Measurements from ENCODE around the gene OSER1. TPM values are rescaled to one million over a fixed set of nuclear protein-coding genes. Genes with fewer than 3 reads are reported as not detected.

The OSER1 gene
- polyA plus RNA-seq, 1 experiment = 50.2 TPM

GRCh38 chr20:44172572-44172950, 38.0 kb downstream of the OSER1 start:
- Histone ChIP-seq H3K36me3 (ENCODE audit: control insufficient read depth, insufficient read depth, low read length) (0 out of 2 replicates have a peak, but pooled peaks cover 2% of the 10 kb centered on the region), H3K27me3 (ENCODE audit: control insufficient read depth, insufficient read depth, low read length) (no peaks in the 10 kb centered on the region), H3K4me3 (ENCODE audit: low read depth, low read length) (no peak overlapping the region)
- ChIA-PET POLR2A (no interaction called here), CTCF (interaction anchor here (1.1 to 3.1 kb wide), 2 partner anchors 18 to 56 kb away, joined by 3 to 12 read pairs; no protein-coding TSS in a partner anchor)
- no peak for DNase-seq (ENCODE audit: low read depth)
- TF ChIP-seq, protein P1, sequence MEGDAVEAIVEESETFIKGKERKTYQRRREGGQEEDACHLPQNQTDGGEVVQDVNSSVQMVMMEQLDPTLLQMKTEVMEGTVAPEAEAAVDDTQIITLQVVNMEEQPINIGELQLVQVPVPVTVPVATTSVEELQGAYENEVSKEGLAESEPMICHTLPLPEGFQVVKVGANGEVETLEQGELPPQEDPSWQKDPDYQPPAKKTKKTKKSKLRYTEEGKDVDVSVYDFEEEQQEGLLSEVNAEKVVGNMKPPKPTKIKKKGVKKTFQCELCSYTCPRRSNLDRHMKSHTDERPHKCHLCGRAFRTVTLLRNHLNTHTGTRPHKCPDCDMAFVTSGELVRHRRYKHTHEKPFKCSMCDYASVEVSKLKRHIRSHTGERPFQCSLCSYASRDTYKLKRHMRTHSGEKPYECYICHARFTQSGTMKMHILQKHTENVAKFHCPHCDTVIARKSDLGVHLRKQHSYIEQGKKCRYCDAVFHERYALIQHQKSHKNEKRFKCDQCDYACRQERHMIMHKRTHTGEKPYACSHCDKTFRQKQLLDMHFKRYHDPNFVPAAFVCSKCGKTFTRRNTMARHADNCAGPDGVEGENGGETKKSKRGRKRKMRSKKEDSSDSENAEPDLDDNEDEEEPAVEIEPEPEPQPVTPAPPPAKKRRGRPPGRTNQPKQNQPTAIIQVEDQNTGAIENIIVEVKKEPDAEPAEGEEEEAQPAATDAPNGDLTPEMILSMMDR (IDR thresholded peaks at IDR 0.05; ENCODE audit: insufficient read depth, low read depth, low read length) = no peak

GRCh38 chr20:44171775-44172571, 38.6 kb downstream of the OSER1 start:
- ChIA-PET POLR2A (no interaction called here), CTCF (interaction anchor here (1.2 to 3.1 kb wide), 2 partner anchors 19 kb away, joined by 3 to 12 read pairs; no protein-coding TSS in a partner anchor)
- Histone ChIP-seq H3K4me3 (ENCODE audit: low read depth, low read length) (no peak overlapping the region), H3K27me3 (ENCODE audit: control insufficient read depth, insufficient read depth, low read length) (no peaks in the 10 kb centered on the region), H3K36me3 (ENCODE audit: control insufficient read depth, insufficient read depth, low read length) (0 out of 2 replicates have a peak, but pooled peaks cover 2% of the 10 kb centered on the region)
- TF ChIP-seq, protein P1 (IDR thresholded peaks at IDR 0.05; ENCODE audit: insufficient read depth, low read depth, low read length) = no peak
- no peak for DNase-seq (ENCODE audit: low read depth)

DNA sequence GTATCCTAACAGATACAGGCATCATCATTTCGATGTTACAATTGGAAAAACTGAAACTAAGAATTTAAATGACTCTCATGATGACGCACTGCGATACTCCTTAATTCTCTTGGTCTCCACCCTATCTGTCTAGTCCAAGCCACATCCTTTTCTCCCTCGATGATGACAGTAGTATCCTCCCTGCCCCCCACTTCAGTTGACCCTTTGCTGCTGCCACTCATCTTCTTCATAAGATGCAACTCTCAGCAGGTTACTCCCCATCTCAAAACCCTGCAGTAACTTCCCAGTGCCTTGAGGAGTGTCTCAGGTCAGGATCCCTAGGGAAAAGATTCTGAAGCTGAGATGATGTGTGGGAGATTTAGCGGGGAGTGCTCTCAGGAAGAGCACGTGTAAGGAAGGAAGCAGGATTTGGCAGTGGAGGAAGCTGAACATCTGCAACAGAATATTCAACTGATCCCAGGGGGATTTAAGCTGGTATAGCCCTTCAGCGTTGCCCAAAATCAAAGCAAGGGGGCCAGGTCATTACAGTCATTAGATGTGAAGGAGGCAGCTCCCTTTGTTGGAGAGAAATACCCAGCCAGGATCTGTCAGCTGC, 39.7 kb downstream of the OSER1 start:
- ChIA-PET POLR2A (no interaction called here), CTCF (interaction anchor here (1.2 to 3.1 kb wide), 2 partner anchors 17 to 20 kb away, joined by 3 to 12 read pairs; no protein-coding TSS in a partner anchor)
- TF ChIP-seq, protein P1 (IDR thresholded peaks at IDR 0.05; ENCODE audit: insufficient read depth, low read depth, low read length) = no peak
- H3K4me3 ChIP-seq (ENCODE audit: low read depth, low read length) = no peak overlapping the region
- DNase-seq (ENCODE audit: low read depth) = no peak
- H3K27me3 ChIP-seq (ENCODE audit: control insufficient read depth, insufficient read depth, low read length) = no peaks in the 10 kb centered on the region
- 0 out of 2 replicates have a peak, but pooled peaks cover 2% of the 10 kb centered on the region for H3K36me3 ChIP-seq (ENCODE audit: control insufficient read depth, insufficient read depth, low read length)

DNA sequence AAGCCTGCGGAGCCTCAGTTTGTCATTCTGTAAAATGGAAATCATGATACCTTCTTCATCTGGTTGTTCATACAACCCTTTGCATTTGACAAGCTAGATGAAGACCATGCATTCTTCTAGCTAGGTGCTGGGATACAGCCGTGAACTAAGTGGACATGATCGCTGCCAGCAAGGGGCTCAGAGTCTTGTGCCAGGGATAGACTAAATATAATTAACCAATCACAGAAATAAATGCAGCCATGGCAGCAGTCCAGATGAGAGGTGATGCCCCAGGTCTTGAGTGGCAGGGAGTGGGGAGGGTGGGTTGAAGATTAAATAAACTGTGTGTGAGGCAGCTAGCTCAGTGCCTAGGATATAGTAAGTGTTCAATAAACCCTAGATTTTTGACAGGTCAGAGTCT, 42.8 kb downstream of the OSER1 start:
- TF ChIP-seq, protein P1 (IDR thresholded peaks at IDR 0.05; ENCODE audit: insufficient read depth, low read depth, low read length) = no peak
- CTCF ChIA-PET = interaction anchor here (2.8 kb wide), 1 partner anchor 52 kb away, joined by 20 read pairs; no protein-coding TSS in a partner anchor
- Histone ChIP-seq H3K4me3 (ENCODE audit: low read depth, low read length) (no peak overlapping the region), H3K27me3 (ENCODE audit: control insufficient read depth, insufficient read depth, low read length) (no peaks in the 10 kb centered on the region), H3K36me3 (ENCODE audit: control insufficient read depth, insufficient read depth, low read length) (no peaks in the 10 kb centered on the region)
- DNase-seq (ENCODE audit: low read depth) = no peak
- POLR2A ChIA-PET = no interaction called here

DNA sequence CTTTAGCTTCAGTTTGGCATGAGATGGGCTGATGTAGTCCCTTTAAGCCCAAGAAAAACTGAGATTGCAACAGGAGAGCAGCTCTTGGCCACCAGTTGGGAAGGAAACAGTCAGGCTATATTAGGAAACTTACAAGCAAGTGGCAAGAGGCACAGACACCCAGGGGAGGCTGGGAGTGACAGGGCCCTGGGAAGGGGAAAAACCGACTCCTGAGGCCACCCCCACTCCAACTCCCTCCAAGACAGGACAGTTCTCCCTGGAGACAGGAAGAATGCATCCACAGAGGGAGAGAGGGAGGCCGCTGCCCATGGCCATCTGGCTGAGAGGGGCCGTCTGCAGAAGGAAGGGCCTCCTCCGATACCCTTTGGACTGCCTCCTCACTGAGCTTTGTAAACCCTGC, 44.1 kb downstream of the OSER1 start:
- no peak overlapping the region for H3K4me3 ChIP-seq (ENCODE audit: low read depth, low read length)
- peak; percentile 30 for DNase-seq (ENCODE audit: low read depth)
- no peaks in the 10 kb centered on the region for H3K36me3 ChIP-seq (ENCODE audit: control insufficient read depth, insufficient read depth, low read length)
- TF ChIP-seq, protein P1 (IDR thresholded peaks at IDR 0.05; ENCODE audit: insufficient read depth, low read depth, low read length) = no peak
- ChIA-PET POLR2A (interaction anchor here (0.6 kb wide), 1 partner anchor 708 kb away, joined by 10 read pairs; no protein-coding TSS in a partner anchor), CTCF (interaction anchor here (0.8 to 2.8 kb wide), 3 partner anchors 21 to 50 kb away, joined by 3 to 20 read pairs (median 5); partner anchors contain the start of gene JPH2)
- H3K27me3 ChIP-seq (ENCODE audit: control insufficient read depth, insufficient read depth, low read length) = no peaks in the 10 kb centered on the region
